H9 (cell line): ENCODE results near the gene DPH3. TPM values are rescaled to one million over a fixed set of nuclear protein-coding genes. Genes with fewer than 3 reads are reported as not detected.

Source experiments
- DNase-seq: peaks from one replicate; pipeline ENCODE4 v3.0.0-alpha.2; 2017
- H2AFZ ChIP-seq: one replicate; pipeline ENCODE4 v1.6.1; 2013; ENCODE audit warnings: mild to moderate bottlenecking, low read length, control low read depth, moderate library complexity
- H2AK5ac ChIP-seq: 2 replicates; pipeline ENCODE4 v1.6.1; 2013; ENCODE audit warnings: low read length, control low read depth, mixed read lengths; ENCODE audit not compliant: insufficient read length
- H2BK120ac ChIP-seq: one replicate; pipeline ENCODE4 v1.6.1; 2013; ENCODE audit warnings: low read depth, mild to moderate bottlenecking, low read length, control low read depth, inconsistent platforms; ENCODE audit not compliant: poor library complexity, severe bottlenecking
- H2BK12ac ChIP-seq: 2 replicates; pipeline ENCODE4 v1.6.1; 2013; ENCODE audit warnings: low read length, control low read depth, mixed read lengths, low read depth; ENCODE audit not compliant: insufficient read length
- H2BK15ac ChIP-seq: 2 replicates; pipeline ENCODE4 v1.6.1; 2013; ENCODE audit warnings: low read depth, low read length, control low read depth
- H2BK20ac ChIP-seq: one replicate; pipeline ENCODE4 v1.6.1; 2013; ENCODE audit warnings: low read depth, mild to moderate bottlenecking, low read length, control low read depth, inconsistent platforms; ENCODE audit not compliant: poor library complexity, severe bottlenecking
- H2BK5ac ChIP-seq: 2 replicates; pipeline ENCODE4 v1.6.1; 2013; ENCODE audit warnings: low read length, control low read depth, mixed read lengths; ENCODE audit not compliant: insufficient read length
- H3K14ac ChIP-seq: 2 replicates; pipeline ENCODE4 v1.6.1; 2013; ENCODE audit warnings: low read length, control low read depth; ENCODE audit not compliant: insufficient read depth
- H3K18ac ChIP-seq: 2 replicates; pipeline ENCODE4 v1.6.1; 2013; ENCODE audit warnings: low read depth, mild to moderate bottlenecking, mixed read lengths, low read length, control low read depth; ENCODE audit not compliant: insufficient read length
- H3K23ac ChIP-seq: 2 replicates; pipeline ENCODE4 v1.6.1; 2013; ENCODE audit warnings: low read length, control low read depth, mixed read lengths, low read depth; ENCODE audit not compliant: insufficient read length
- H3K23me2 ChIP-seq: 2 replicates; pipeline ENCODE4 v1.6.1; 2013; ENCODE audit warnings: low read depth, mild to moderate bottlenecking, mixed read lengths, low read length, control low read depth; ENCODE audit not compliant: insufficient read length, poor library complexity, severe bottlenecking
- H3K27ac ChIP-seq: 2 replicates; pipeline ENCODE4 v1.5.1; 2013; ENCODE audit warnings: low read length, control low read depth, mixed read lengths, low read depth; ENCODE audit not compliant: insufficient read length
- H3K27me3 ChIP-seq: 2 replicates; pipeline ENCODE4 v1.6.1; 2013; ENCODE audit warnings: low read length, control low read depth, inconsistent platforms; ENCODE audit not compliant: insufficient read depth
- H3K4ac ChIP-seq: 2 replicates; pipeline ENCODE4 v1.6.1; 2013; ENCODE audit warnings: low read depth, mild to moderate bottlenecking, control low read depth, inconsistent platforms, low read length, moderate library complexity
- H3K4me1 ChIP-seq: 2 replicates; pipeline ENCODE4 v1.6.1; 2013; ENCODE audit warnings: low read length, control low read depth, inconsistent platforms; ENCODE audit not compliant: insufficient read depth
- H3K4me2 ChIP-seq: 2 replicates; pipeline ENCODE4 v1.6.1; 2013; ENCODE audit warnings: low read length, control low read depth, mixed read lengths; ENCODE audit not compliant: insufficient read length, insufficient read depth
- H3K56ac ChIP-seq: 2 replicates; pipeline ENCODE4 v1.6.1; 2013; ENCODE audit warnings: low read depth, mild to moderate bottlenecking, mixed read lengths, low read length, control low read depth; ENCODE audit not compliant: insufficient read length
- H3K79me1 ChIP-seq: 2 replicates; pipeline ENCODE4 v1.6.1; 2013; ENCODE audit warnings: low read depth, mild to moderate bottlenecking, moderate library complexity, low read length, control low read depth, inconsistent platforms; ENCODE audit not compliant: insufficient read depth, poor library complexity, severe bottlenecking
- H3K79me2 ChIP-seq: 2 replicates; pipeline ENCODE4 v1.6.1; 2013; ENCODE audit warnings: low read length, control low read depth, inconsistent platforms; ENCODE audit not compliant: insufficient read depth
- H3K9ac ChIP-seq: 2 replicates; pipeline ENCODE4 v1.6.1; 2013; ENCODE audit warnings: low read length, control low read depth, mixed read lengths; ENCODE audit not compliant: insufficient read length; ENCODE audit errors: extremely low read depth
- H3K9me3 ChIP-seq: one replicate; pipeline ENCODE4 v1.6.1; 2013; ENCODE audit warnings: low read depth, low read length, inconsistent platforms; ENCODE audit not compliant: control insufficient read depth
- H3T11ph ChIP-seq: one replicate; pipeline ENCODE4 v1.6.1; 2013; ENCODE audit warnings: mild to moderate bottlenecking, low read length, control low read depth, inconsistent platforms
- H4K20me1 ChIP-seq: one replicate; pipeline ENCODE4 v1.6.1; 2013; ENCODE audit not compliant: control insufficient read depth, insufficient read length, insufficient read depth
- H4K5ac ChIP-seq: 2 replicates; pipeline ENCODE4 v1.6.1; 2013; ENCODE audit warnings: low read depth, mild to moderate bottlenecking, mixed read lengths, low read length, control low read depth; ENCODE audit not compliant: insufficient read length
- H4K8ac ChIP-seq: replicated peaks from 2 replicates; pipeline ENCODE4 v1.6.1; 2013; ENCODE audit warnings: low read length, control low read depth, mixed read lengths, low read depth; ENCODE audit not compliant: insufficient read length
- H4K91ac ChIP-seq: 2 replicates; pipeline ENCODE4 v1.6.1; 2013; ENCODE audit warnings: low read depth, mild to moderate bottlenecking, moderate library complexity, mixed read lengths, low read length, control low read depth; ENCODE audit not compliant: insufficient read length
- H3K27ac Mint-ChIP-seq, 3 experiments: 2 replicates in 2 of 3; 3 replicates in 1 of 3; pipeline ENCODE4 v1.8.0; 2020 to 2021; ENCODE audit warnings: mixed read lengths in 3 of 3, mild to moderate bottlenecking in 1 of 3, moderate library complexity in 1 of 3
- H3K27me3 Mint-ChIP-seq: 2 replicates; pipeline ENCODE4 v1.8.0; 2021; ENCODE audit warnings: low read depth, mild to moderate bottlenecking, moderate library complexity, mixed read lengths
- H3K36me3 Mint-ChIP-seq, 3 experiments: 2 replicates in 2 of 3; 3 replicates in 1 of 3; pipeline ENCODE4 v1.8.0; 2020 to 2021; ENCODE audit warnings: low read depth in 3 of 3, mixed read lengths in 3 of 3; ENCODE audit not compliant: insufficient read depth in 1 of 3
- H3K4me1 Mint-ChIP-seq, 2 experiments: 2 replicates each; pipeline ENCODE4 v1.8.0; 2020; ENCODE audit warnings: mixed read lengths in 2 of 2
- H3K4me3 Mint-ChIP-seq, 2 experiments: 2 replicates in 1 of 2; 3 replicates in 1 of 2; pipeline ENCODE4 v1.8.0; 2020 to 2021; ENCODE audit warnings: mild to moderate bottlenecking in 2 of 2, mixed read lengths in 2 of 2, moderate library complexity in 1 of 2
- H3K9me3 Mint-ChIP-seq, 2 experiments: 2 replicates in 1 of 2; 3 replicates in 1 of 2; pipeline ENCODE4 v1.8.0; 2020; ENCODE audit warnings: mild to moderate bottlenecking in 2 of 2, mixed read lengths in 2 of 2, moderate library complexity in 1 of 2
- CTCF ChIP-seq: fragments of 200-600 bp; sonication (generic); conservative IDR thresholded peaks from 3 replicates; pipeline ENCODE4 v1.8.0; 2021; ENCODE audit warnings: antibody characterized with exemption, mild to moderate bottlenecking
- WGBS: extraction: QIAGEN DNeasy Blood & Tissue Kit; methylation state at CpG from one replicate; pipeline ENCODE4 v1.1.7; 2013; ENCODE audit warnings: missing lambda C conversion rate, low lambda C conversion rate, mixed read lengths; ENCODE audit not compliant: insufficient read length; ENCODE audit errors: extremely low coverage; 5-methylcytosine and 5-hydroxymethylcytosine counted together
- total RNA-seq: library from RNA; stranded (reverse); gene quantifications from 2 replicates; pipeline ENCODE4 v1.2.1, GENCODE V29; 2021

The DPH3 gene
- total RNA-seq, 1 experiment from 2014 or later = 36.2 TPM

DNA sequence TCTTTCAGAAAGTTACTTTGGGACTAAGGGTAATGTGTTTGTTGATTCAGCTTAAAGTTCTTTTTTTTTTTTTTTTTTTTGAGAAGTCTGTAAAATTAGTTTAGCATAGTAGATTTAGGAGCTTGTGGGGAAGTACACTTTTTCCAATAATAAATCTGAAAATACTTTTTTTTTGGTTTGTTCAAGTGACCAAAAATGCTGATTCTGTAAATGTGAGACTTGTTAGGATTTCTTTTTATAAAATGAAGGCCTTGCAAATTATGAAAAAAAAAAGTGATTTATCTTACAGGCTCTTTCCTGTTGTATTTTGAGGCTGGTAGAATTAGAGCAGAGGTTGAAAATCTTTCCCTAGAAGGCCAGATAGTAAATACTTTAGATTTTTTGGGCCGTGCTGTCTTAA lies 7.8 kb upstream of the DPH3 start:
- Histone ChIP-seq H3K56ac (no peak overlapping the region), H3K4ac (no peak overlapping the region), H3K79me1 (no peaks in the 10 kb centered on the region), H3K23me2 (no peaks in the 10 kb centered on the region), H3K23ac (no peak overlapping the region), H2BK12ac (no peak overlapping the region), H4K20me1 (no peaks in the 10 kb centered on the region), H3K9ac (no peak overlapping the region), H4K91ac (no peak overlapping the region), H4K8ac (no peak overlapping the region), H3K79me2 (no peaks in the 10 kb centered on the region), H4K5ac (no peak overlapping the region), H3K4me2 (no peak overlapping the region), H3T11ph (no peak overlapping the region), H3K18ac (no peak overlapping the region), H3K27me3 (no peaks in the 10 kb centered on the region), H2AK5ac (no peak overlapping the region), H2BK15ac (no peak overlapping the region), H2BK5ac (no peak overlapping the region), H3K14ac (no peak overlapping the region), H3K4me1 (no peaks in the 10 kb centered on the region), H3K9me3 (no peaks in the 10 kb centered on the region), H2BK120ac (no peak overlapping the region), H3K27ac (no peak overlapping the region), H2BK20ac (no peak overlapping the region), H2AFZ (no peak overlapping the region)
- H3K27me3 Mint-ChIP-seq = no peaks in the 10 kb centered on the region
- WGBS = no CpG with 5 or more reads among the region's 1 CpG
- no peak overlapping the region for H3K27ac Mint-ChIP-seq
- H3K36me3 Mint-ChIP-seq = peaks cover 2 to 44% (median 38%) of the 10 kb centered on the region in 3 experiments; a peak in 5 of 7 replicates
- H3K9me3 Mint-ChIP-seq = no peaks in the 10 kb centered on the region
- no peak for DNase-seq
- no peaks in the 10 kb centered on the region for H3K4me1 Mint-ChIP-seq
- no peak for TF ChIP-seq CTCF
- no peak overlapping the region for H3K4me3 Mint-ChIP-seq
